GM23338 (cell line): ENCODE measurements around the gene ZNF212. TPM values are rescaled to one million over a fixed set of nuclear protein-coding genes. Genes with fewer than 3 reads are reported as not detected.

Source experiments
- ATAC-seq: fragments of 200-7000 bp; cut with Tn5 transposase; 3 replicates; pipeline ENCODE4 v1.9.1; 2020
- DNase-seq: peaks from one replicate; pipeline ENCODE4 v3.0.0-alpha.2; 2015; ENCODE audit warnings: low spot score
- H2AFZ ChIP-seq: fragments of 200-600 bp; sonication (generic); 2 replicates; pipeline ENCODE4 v1.8.0; 2016; ENCODE audit warnings: antibody characterized with exemption, mild to moderate bottlenecking, moderate library complexity
- H3F3A ChIP-seq: fragments of 200-600 bp; sonication (generic); replicated peaks from 2 replicates; pipeline ENCODE4 v1.8.0; 2017; ENCODE audit warnings: antibody characterized with exemption, mixed run types, low read depth
- H3K27ac ChIP-seq: fragments of 200-600 bp; sonication (generic); 2 replicates; pipeline ENCODE4 v1.6.1; 2016; ENCODE audit warnings: low read depth
- H3K27me3 ChIP-seq: fragments of 200-600 bp; sonication (generic); 2 replicates; pipeline ENCODE4 v1.8.0; 2016; ENCODE audit warnings: mild to moderate bottlenecking, mixed run types, moderate library complexity; ENCODE audit not compliant: insufficient read depth
- H3K36me3 ChIP-seq: fragments of 200-600 bp; sonication (generic); 2 replicates; pipeline ENCODE4 v1.8.0; 2016; ENCODE audit warnings: mild to moderate bottlenecking; ENCODE audit not compliant: insufficient read depth
- H3K4me1 ChIP-seq: fragments of 200-600 bp; sonication (generic); 2 replicates; pipeline ENCODE4 v1.8.0; 2016; ENCODE audit warnings: mild to moderate bottlenecking, moderate library complexity; ENCODE audit not compliant: insufficient read depth
- H3K4me2 ChIP-seq: fragments of 200-600 bp; sonication (generic); 2 replicates; pipeline ENCODE4 v1.7.1; 2017; ENCODE audit warnings: mixed run types
- H3K4me3 ChIP-seq: fragments of 200-600 bp; sonication (generic); 2 replicates; pipeline ENCODE4 v1.6.1; 2016; ENCODE audit warnings: mixed run types
- H3K79me2 ChIP-seq: fragments of 200-600 bp; sonication (generic); replicated peaks from 2 replicates; pipeline ENCODE4 v1.8.0; 2017; ENCODE audit warnings: mild to moderate bottlenecking; ENCODE audit not compliant: insufficient read depth
- H3K9me2 ChIP-seq: fragments of 200-600 bp; sonication (generic); 2 replicates; pipeline ENCODE4 v1.8.0; 2017; ENCODE audit not compliant: insufficient read depth
- H4K20me1 ChIP-seq: fragments of 200-600 bp; sonication (generic); replicated peaks from 2 replicates; pipeline ENCODE4 v1.8.0; 2017; ENCODE audit warnings: mild to moderate bottlenecking; ENCODE audit not compliant: insufficient read depth
- H3K27ac Mint-ChIP-seq: 2 replicates; pipeline ENCODE4 v1.8.0; 2020; ENCODE audit warnings: inconsistent platforms, mild to moderate bottlenecking, moderate library complexity, mixed read lengths
- H3K27me3 Mint-ChIP-seq: 3 replicates; pipeline ENCODE4 v1.8.0; 2022; ENCODE audit warnings: low read depth, mild to moderate bottlenecking, moderate library complexity, mixed read lengths, inconsistent platforms; ENCODE audit not compliant: insufficient read depth, poor library complexity
- H3K36me3 Mint-ChIP-seq: 3 replicates; pipeline ENCODE4 v1.8.0; 2021; ENCODE audit warnings: low read depth, mild to moderate bottlenecking, inconsistent platforms, moderate library complexity, mixed read lengths
- H3K4me1 Mint-ChIP-seq: 3 replicates; pipeline ENCODE4 v1.8.0; 2020; ENCODE audit warnings: mild to moderate bottlenecking, inconsistent platforms, mixed read lengths
- H3K4me3 Mint-ChIP-seq: 3 replicates; pipeline ENCODE4 v1.8.0; 2021; ENCODE audit warnings: moderate library complexity, mild to moderate bottlenecking, inconsistent platforms, mixed read lengths
- H3K9me3 Mint-ChIP-seq: 3 replicates; pipeline ENCODE4 v1.8.0; 2020; ENCODE audit warnings: moderate library complexity, mild to moderate bottlenecking, inconsistent platforms, mixed read lengths
- CREB1 ChIP-seq: fragments of 250-450 bp; sonication (Bioruptor Pico); IDR thresholded peaks from 2 replicates; pipeline ENCODE4 v1.5.0; 2020; ENCODE audit warnings: low read depth, mild to moderate bottlenecking, moderate library complexity
- CTCF ChIP-seq, 2 experiments: fragments of 200-600 bp in 1 of 2; sonication (generic) in 1 of 2; conservative IDR thresholded peaks; 2 replicates each; pipeline versions ENCODE4 v1.5.1 to v1.6.1; 2016 to 2017; ENCODE audit warnings: antibody characterized with exemption in 2 of 2, low read depth in 2 of 2, mild to moderate bottlenecking in 2 of 2, moderate library complexity in 1 of 2
- ETS1 ChIP-seq: IDR thresholded peaks from 2 replicates; pipeline ENCODE4 v1.6.1; 2016; ENCODE audit warnings: antibody characterized with exemption
- EZH2 ChIP-seq: fragments of 200-600 bp; sonication (generic); IDR thresholded peaks from one replicate; pipeline ENCODE4 v1.8.0; 2017; ENCODE audit warnings: antibody characterized with exemption, mild to moderate bottlenecking, low read depth; ENCODE audit not compliant: unreplicated experiment
- EZH2phosphoT487 ChIP-seq: fragments of 200-600 bp; sonication (generic); IDR thresholded peaks from one replicate; pipeline ENCODE4 v1.8.1; 2018; ENCODE audit warnings: antibody characterized with exemption; ENCODE audit not compliant: unreplicated experiment
- JUNB ChIP-seq: IDR thresholded peaks from one replicate; pipeline ENCODE4 v1.6.1; 2016; ENCODE audit warnings: antibody characterized with exemption; ENCODE audit not compliant: unreplicated experiment
- NANOG ChIP-seq: IDR thresholded peaks from 2 replicates; pipeline ENCODE4 v1.6.1; 2016; ENCODE audit warnings: antibody characterized with exemption, borderline replicate concordance
- POLR2AphosphoS5 ChIP-seq: IDR thresholded peaks from 2 replicates; pipeline ENCODE4 v1.6.1; 2016; ENCODE audit warnings: antibody characterized with exemption, low read depth
- REST ChIP-seq: IDR thresholded peaks from one replicate; pipeline ENCODE4 v1.6.1; 2018; ENCODE audit warnings: antibody characterized with exemption; ENCODE audit not compliant: unreplicated experiment
- STAT1 ChIP-seq: IDR thresholded peaks from one replicate; pipeline ENCODE4 v1.6.1; 2016; ENCODE audit warnings: antibody characterized with exemption; ENCODE audit not compliant: unreplicated experiment
- ZNF114 ChIP-seq: fragments of 250-450 bp; sonication (Bioruptor Pico); IDR thresholded peaks from 2 replicates; pipeline ENCODE4 v1.5.0; 2020; ENCODE audit warnings: mild to moderate bottlenecking, moderate library complexity
- ZNF331 ChIP-seq: fragments of 250-450 bp; sonication (Bioruptor Pico); IDR thresholded peaks from 2 replicates; pipeline ENCODE4 v1.5.0; 2020; ENCODE audit warnings: low read depth, mild to moderate bottlenecking, moderate library complexity
- ZNF462 ChIP-seq: fragments of 250-450 bp; sonication (Bioruptor Pico); IDR thresholded peaks from 2 replicates; pipeline ENCODE4 v1.5.0; 2020; ENCODE audit warnings: mild to moderate bottlenecking, moderate library complexity
- polyA plus RNA-seq: library from polyadenylated mRNA; unstranded; fragments of >200 nt; fragmentation: Nextera tagmentation; extraction: Ambion mirVana; gene quantifications from 2 replicates; pipeline ENCODE4 v1.2.1, GENCODE V29; 2016
- total RNA-seq: library from RNA; depleted of rRNA; stranded (reverse); fragments of >200 nt; shearing (Covaris generic); gene quantifications from 2 replicates; pipeline ENCODE4 v1.2.3, GENCODE V29; 2014

ZNF212 gene
- total and polyA plus RNA-seq, 2 experiments from 2014 or later: 10.8 to 18.9 TPM

- H3K27ac Mint-ChIP-seq: no peak overlapping the region
- peaks cover 9% of the 10 kb centered on the region; the same call in 1 of the 2 replicates for H3F3A ChIP-seq
- no peaks in the 10 kb centered on the region for H3K9me3 Mint-ChIP-seq
- H3K36me3 ChIP-seq: peaks cover 35% of the 10 kb centered on the region
- H3K4me2 ChIP-seq: no peak overlapping the region
- H3K9me2 ChIP-seq: no peaks in the 10 kb centered on the region
- no peak overlapping the region for H3K4me3 Mint-ChIP-seq
- H3K36me3 Mint-ChIP-seq: peaks cover 94% of the 10 kb centered on the region
- peaks cover 15% of the 10 kb centered on the region for H4K20me1 ChIP-seq
- DNase-seq (no peak), ATAC-seq (no peak)
- no peaks in the 10 kb centered on the region for H3K4me1 ChIP-seq
- no peaks in the 10 kb centered on the region for H3K79me2 ChIP-seq
- H3K27ac ChIP-seq: no peak overlapping the region
- H2AFZ ChIP-seq: no peak overlapping the region
- TF ChIP-seq STAT1: no peak
- no peak for TF ChIP-seq CTCF (conservative IDR thresholded peaks at IDR 0.05; ENCODE audit: low read depth in 2 of 2)
- no peak for TF ChIP-seq ETS1
- TF ChIP-seq ZNF114: no peak
- no peak for TF ChIP-seq JUNB
- TF ChIP-seq ZNF462 (CRISPR knock-in tag): no peak
- TF ChIP-seq CREB1 (CRISPR knock-in tag): no peak
- no peak for TF ChIP-seq NANOG
- TF ChIP-seq ZNF331: no peak
- no peak for TF ChIP-seq REST
- no peak for TF ChIP-seq EZH2
- no peak for TF ChIP-seq POLR2AphosphoS5
- no peak for TF ChIP-seq EZH2phosphoT487
- H3K27me3 ChIP-seq: no peaks in the 10 kb centered on the region
- peaks cover 5% of the 10 kb centered on the region for H3K27me3 Mint-ChIP-seq
- no peak overlapping the region for H3K4me3 ChIP-seq
- H3K4me1 Mint-ChIP-seq: peaks cover 18% of the 10 kb centered on the region; the same call in 2 of the 3 replicates
These were observed 25.3 kb upstream of the ZNF212 start for GRCh38 chr7:149214020-149214720.
